ENCODE data around the gene TICAM1.
"Not testable (repeated sequence)": the region's sequence is repeated elsewhere in the genome, so short reads cannot be mapped to it uniquely, and the experiment has no call there.

TICAM1 gene

DNA sequence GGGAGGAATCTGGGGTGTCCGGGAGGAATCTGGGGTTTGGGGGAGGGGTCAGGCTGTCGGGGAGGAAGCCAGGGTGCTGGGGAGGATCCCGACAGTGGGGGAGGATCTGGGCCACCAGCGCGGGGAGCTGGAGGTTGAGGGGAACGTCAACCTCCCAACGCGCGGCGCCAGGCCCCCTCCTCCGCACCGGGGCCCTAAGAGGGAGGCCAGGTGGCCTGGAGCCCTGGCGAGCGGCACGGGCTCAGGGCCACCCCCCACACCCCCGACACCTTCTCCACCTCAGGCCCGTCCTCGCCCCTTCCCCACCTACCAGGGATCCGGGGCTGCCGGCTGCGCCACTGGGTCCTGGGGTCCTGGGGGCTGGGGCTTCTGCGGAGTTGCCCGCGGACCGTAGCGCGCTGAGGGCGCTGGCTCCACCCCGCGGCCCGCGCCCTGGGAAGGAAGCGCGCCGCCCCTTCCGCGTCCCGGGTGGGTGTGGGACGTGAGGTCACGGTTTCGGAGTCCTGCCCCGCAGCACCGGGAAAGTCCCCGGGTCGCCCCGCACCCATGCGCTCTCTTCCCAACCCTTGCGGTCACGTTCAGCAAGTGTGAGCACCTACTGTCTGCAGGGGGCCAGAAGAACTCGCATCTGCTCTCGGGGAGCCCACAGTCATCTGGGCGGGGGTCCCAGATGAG, at the start of gene TICAM1:
Gene TICAM1 (minus strand): TSS at position 409 of the 675 bp plus-strand sequence. CDS start 13,335 bp downstream, outside the sequence.
- DNase-seq (ENCODE audit: low read depth in 2 of 2), result peak; percentile 45 to 72

DNA sequence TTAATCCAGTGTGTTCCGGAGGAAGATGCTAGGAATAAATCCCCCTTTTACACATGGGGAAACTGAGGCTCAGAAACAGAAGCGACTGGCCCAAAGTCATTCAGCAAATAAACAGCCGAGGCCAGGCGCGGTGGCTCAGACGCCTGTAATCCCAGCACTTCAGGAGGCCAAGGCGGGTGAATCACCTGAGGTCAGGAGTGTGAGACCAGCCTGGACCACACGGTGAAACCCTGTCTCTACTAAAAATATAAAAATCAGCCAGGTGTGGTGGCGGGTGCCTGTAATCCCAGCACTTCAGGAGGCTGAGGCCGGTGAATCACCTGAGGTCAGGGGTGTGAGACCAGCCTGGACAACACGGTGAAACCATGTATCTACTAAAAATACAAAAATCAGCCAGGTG, 47.5 kb upstream of the TICAM1 start:
- DNase-seq (ENCODE audit: low read depth in 2 of 2), result no peak

DNA sequence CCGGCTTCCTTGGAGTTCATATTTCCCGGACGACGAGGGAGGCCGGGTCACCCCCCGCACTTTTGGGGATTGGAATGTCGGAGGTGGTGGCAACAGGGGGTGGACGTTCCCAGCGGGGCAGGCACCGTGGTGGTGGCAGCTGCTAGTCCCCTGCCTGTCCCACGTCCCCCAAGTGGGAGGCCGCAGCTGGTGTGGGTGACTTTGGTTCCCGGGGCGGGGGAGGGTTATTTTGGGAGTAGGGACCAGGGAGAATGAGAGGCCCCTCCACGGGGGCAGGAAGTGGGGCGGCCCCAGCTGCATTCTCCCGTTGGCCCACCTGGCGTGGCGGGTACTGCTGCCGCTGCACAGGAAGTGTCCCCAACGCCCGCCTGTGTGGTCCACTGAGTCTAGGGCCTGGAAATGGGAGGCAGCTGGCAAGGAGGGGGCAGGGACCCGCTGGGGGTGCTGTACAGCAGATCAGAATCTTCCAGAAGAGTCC, 47.0 kb upstream of the TICAM1 start:
- DNase-seq (ENCODE audit: low read depth in 2 of 2), result no peak

DNA sequence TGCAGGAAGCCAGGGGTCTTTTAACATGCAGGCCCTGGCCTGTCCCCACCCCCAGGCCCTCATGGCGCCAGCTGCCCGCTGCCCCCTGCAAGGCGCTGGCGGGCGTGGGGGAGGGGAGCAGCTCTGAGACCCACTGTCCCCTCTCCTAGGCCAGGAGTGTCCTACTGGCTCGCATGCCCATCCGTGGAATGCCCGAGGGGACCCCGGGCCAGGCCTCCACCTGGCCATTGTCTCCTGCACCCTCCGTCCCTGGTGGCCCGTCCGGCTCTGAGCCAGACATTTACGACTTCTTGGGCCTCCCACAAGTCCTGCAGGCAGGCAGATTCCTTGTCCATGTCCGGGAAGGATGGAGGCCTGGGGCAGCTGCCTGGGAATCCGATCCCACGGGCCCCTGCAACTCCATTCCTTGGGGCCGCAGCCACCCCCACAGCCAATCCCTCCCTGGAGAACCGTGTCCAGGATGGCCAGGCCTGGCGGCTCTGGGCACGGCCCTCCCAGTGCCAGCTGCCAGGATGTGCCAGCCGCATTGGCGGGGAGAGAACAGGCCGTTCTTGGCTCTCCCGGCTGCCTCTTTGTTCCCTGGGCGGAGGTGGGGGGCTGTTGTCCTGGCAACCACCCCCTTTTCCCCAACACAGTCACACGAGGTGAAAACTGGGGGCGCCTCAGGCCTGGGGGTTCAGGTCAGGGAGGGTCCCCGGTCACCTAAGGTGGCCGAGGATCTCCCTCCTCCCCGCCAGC, 46.4 kb upstream of the TICAM1 start:
- no peak for DNase-seq (ENCODE audit: low read depth in 2 of 2)

DNA sequence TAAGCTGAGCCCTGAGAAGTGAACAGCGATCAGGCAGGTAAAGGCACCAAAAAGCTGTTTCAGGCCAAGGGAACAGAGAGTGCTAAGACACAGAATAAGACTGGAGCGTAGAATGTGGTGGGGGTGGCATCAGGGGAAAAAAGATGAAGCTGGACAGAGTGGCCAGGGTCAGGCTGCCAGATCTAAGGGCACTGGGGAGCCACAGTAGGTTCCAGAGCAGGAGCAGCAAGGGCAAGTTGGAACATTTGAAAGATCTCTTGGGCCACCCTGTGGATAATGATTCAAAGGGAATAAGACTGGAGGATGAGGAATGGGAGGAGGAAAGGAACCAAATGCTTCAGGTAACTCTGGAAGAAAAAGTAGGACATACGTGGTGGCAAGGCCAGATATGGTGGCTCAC, 42.4 kb upstream of the TICAM1 start:
- no peak for DNase-seq (ENCODE audit: low read depth in 2 of 2)

DNA sequence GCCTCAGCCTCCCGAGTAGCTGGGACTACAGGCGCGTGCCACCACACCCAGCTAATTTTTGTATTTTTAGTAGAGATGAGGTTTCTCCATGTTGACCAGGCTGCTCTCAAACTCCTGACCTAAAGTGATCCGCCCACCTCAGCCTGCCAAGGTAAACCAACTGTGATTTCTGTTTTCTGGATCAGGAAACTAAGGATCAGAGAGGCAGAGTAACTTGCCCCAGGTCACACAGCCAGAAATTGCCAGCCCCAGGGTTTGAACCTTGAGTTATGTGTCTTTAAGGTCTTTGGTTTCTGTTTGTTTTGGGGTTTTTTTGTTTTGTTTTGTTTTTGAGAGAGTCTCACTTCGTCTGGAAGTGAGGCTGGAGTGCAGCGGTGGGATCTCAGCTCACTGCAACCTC, 40.2 kb upstream of the TICAM1 start:
- no peak for DNase-seq (ENCODE audit: low read depth in 2 of 2)

DNA sequence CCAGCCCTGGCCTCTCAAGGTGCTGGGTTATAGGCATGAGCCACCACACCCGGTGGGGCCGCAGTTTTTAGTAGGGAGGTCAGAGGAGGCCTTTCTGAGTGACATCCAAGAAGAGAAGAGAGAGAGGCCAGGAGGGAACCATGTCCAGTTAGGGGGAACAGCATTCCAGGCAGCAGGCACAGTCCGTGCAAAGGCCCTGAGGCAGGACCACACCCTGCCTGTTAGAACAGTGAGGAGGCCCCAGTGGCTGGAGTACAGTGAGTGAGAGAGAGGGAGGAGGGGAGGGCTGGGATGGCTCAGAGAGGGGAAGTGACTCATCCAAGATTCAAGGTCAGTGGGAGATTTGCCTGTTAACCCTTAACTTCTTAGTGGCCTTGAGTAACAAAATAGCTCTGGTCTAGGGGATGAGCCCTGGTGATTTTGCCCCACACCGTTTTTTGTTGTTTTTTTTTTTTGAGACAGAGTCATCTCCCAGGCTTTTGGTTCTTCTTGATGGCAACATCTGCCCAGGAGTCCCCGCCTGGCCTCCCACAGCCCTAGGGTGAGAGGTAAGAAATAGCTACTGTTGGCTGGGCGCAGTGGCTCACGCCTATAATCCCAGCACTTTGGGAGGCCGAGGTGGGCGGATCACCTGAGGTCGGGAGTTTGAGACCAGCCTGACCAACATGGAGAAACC, 38.7 kb upstream of the TICAM1 start:
- DNase-seq (ENCODE audit: low read depth in 2 of 2), result peak in 1 of 2 donors; percentile 23

DNA sequence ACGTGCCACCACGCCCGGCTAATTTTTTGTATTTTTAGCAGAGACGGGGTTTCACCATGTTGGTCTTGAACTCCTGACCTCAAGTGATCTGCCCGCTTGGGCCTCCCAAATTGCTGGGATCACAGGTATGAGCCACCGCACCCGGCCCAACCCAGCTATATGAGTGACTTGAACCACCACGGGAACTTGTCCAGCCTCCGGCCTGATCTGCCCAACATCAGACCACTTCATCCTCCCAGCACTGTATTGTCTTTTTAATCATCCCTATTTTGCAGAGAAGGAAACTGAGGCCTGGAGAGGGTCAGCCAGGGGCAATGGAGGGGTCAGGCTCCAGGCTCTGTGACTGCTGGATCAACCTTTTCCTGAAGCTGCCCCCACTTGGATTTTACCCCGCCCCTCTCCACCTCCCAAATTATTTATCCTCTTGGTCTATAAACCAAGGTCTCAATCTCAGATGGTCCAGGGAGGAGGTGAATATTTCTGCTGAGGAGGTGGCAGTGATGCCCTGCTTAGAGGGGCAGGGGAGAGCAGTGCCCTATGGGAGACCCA, 36.8 kb upstream of the TICAM1 start:
- DNase-seq (ENCODE audit: low read depth in 2 of 2), result no peak

DNA sequence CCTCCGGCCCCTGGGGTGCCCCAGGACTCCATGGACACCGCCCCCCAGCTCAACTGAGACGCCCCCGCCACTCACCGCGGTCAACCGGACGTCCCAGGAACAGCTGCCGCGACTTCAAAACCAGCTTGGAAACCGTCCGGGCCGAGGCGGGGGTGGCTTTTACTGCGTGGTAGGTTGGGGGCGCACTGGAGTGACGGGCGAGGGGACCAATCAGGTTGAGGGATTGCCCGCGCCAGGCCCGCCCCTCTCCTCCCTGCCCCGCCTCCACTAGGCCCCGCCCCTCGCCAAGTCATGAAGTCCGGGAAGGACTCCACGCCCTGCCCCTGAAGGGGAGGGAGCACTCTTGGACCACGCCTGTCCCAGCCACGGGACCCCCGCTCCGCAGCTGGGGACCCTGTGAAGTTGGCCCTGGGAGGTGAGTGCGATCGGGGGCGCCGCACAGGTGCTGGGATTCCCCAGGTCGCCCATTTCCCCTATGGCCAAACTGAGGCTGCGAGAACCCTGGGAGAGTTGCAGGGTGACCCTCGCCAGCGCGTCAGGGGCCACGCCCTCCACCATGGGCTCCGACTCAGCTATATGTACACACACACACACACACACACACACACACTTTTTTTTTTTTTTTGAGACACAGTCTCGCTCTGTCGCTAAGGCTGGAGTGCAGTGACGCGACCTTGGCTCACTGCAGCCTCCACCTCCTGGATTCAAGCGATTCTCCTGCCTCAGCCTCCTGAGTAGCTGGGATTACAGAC, 36.2 kb upstream of the TICAM1 start, which contains the start of gene PLIN3:
Gene PLIN3 (minus strand): TSS at position 134 of the 752 bp plus-strand sequence. CDS start 6,273 bp downstream, outside the sequence.
- DNase-seq (ENCODE audit: low read depth in 2 of 2), result peak; percentile 90 to 93

DNA sequence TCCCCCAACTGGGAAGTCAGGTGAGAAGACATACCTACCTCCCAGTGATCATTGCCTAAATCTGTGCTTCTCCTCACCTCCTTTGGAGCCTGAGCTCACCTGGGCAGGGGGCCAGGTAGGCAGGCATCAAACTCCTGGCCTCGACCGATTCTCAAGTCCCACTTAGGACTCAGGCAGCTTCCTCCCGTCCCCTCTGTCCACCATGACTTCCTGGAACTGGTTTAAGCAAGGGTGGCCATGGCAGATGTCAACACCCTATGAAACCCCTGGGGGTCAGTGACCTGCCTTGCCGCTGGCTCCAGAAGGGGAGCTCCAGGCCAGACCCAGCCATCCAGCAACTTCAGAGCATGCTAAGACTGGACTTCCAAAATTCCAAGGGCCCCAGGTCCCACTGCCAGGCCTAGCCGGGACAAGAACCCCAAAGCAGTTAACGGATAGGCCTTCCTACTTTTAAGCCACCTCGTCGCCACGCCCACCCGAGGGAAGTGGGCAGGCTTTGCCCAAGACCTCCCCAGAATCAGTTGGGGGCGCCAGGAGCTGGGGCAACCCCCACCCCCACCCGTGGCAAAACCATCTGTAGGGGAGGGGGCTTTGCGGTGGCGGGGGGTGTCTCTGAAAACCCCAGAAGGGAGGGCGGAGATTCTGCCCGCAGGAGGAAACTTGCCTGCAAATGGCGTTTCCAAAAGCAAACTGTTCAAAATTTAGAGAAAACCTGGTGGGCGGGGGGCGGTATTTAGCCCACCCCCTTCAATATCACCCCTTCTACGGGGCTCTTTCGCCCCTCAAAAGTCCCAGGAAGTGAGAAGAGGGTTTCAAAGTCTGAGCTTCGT, 35.3 kb upstream of the TICAM1 start:
- peak in 1 of 2 donors; percentile 31 for DNase-seq (ENCODE audit: low read depth in 2 of 2)

DNA sequence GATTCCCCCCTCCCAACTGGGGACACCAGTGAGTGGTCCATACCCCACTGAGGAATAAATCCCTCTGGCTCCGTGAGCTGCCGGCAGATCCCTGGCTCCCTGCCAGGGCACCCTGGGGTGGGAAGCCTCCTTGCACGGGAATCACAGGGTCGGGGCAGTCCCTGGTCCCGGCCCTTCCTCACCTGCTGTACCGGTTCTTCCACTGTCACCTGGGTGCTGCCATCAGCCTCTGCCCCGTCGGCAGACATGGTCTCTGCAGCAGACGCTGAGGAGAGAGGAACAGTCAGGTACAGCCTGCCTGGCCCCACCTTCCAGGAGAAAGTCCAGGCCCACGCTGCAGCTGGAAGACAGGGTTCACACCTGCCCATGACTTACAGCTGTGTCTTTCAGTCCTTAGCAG, 29.6 kb upstream of the TICAM1 start:
- no peak for DNase-seq (ENCODE audit: low read depth in 2 of 2)

DNA sequence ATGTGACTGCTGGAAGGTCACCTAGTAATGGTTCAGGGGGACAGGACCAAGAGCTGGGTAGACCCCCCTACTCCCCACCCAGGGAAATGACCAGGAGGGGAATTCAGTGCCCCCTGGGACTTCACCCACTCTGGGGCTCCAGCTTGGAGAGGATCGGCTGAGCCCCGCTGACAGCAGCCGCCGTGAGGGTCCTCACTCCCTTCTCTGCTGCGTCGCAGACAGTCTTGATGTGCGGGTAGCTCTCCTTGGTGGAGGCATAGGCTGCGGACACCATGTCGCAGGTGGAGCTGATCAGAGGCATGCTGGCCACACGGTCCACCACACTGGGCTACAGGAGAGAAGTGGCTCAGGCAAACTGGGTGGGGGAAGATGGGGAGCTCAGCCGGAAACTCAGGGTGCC, 28.2 kb upstream of the TICAM1 start:
- DNase-seq (ENCODE audit: low read depth in 2 of 2), result no peak

DNA sequence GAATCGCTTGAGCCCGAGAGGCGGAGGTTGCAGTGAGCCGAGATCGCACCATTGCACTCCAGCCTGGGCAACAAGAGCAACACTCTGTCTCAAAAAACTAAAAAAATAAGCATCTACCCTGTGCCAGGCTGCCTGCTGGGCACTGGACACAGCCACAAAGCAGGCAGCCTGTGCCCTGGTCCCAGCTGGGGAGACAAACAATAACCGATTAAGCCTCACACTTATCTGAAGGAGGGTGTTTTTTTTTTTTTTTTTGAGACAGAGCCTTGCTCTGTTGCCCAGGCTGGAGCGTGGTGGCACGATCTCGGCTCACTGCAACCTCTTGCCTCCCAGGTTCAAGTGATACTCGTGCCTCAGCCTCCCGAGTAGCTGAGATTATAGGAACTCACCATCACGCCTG, 25.0 kb upstream of the TICAM1 start:
- DNase-seq (ENCODE audit: low read depth in 2 of 2), result not testable (repeated sequence)

DNA sequence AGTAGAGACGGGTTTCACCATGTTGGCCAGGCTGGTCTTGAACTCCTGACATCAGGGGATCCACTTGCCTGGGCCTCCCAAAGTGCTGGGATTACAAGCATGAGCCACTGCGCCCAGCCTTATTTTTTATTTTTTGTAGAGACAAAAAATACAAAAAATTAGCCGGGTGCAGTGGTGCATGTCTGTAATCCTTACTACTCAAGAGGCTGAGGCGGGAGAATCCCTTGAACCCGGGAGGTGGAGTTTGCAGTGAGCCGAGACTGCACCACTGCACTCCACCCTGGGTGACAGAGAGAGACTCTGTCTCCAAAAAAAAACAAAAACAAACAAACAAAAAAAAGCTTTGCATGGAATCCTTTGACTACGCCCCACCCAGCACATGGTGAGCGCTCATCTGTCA, 22.0 kb upstream of the TICAM1 start:
- DNase-seq (ENCODE audit: low read depth in 2 of 2), result not testable (repeated sequence)

DNA sequence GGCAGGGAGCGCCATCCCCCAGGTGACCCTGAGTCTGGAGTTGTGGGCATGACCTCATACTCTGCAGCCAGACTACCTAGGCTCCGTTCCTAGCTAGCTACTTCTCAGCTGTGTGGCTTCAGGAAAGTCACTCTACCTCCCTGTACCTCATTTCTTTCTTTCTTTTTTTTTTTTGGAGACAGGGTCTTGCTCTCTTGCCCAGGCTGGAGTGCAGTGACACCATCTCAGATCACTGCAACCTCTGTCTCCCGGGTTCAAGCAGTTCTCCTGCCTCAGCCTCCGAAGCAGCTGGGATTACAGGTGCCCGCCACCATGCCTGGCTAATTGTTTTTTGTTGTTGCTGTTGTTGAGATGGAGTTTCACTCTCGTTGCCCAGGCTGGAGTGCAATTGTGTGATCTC, 21.0 kb upstream of the TICAM1 start:
- no peak for DNase-seq (ENCODE audit: low read depth in 2 of 2)

DNA sequence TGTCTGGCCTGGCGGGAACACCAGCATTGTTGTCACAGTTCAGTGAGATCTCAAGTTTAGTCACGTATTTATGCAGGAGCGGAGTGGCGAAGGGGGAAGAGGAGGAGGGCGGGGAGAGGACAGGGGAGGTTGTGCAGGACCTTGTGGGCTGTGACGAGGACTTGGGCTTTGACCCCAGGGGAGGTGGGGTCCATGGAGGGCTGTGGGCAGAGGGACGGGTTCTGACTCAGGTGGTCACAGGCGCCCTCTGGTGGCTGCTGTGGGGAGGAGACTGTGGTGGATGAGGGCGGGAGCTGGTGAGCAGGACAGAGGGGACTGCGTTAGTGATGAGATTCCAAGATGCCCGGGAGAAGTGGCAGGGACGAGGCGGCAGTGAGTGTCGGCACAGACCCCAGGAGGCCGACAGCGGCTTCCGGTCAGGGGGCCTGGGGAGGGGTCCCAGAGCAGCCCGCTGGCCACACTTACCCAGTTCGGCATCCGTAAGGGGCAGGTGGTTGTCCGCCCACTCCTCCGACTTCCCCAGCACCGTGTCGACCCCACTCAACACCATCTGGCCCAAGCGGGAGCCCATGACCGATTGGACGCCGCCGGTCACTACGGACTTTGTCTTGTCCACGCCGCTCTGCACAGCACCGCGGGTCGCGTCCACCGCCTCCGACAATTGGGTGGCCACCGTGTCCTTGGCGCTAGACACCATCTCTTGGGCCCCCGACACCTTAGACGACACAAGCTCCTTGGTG, 20.2 kb upstream of the TICAM1 start:
- peak; percentile 40 to 66 for DNase-seq (ENCODE audit: low read depth in 2 of 2)

DNA sequence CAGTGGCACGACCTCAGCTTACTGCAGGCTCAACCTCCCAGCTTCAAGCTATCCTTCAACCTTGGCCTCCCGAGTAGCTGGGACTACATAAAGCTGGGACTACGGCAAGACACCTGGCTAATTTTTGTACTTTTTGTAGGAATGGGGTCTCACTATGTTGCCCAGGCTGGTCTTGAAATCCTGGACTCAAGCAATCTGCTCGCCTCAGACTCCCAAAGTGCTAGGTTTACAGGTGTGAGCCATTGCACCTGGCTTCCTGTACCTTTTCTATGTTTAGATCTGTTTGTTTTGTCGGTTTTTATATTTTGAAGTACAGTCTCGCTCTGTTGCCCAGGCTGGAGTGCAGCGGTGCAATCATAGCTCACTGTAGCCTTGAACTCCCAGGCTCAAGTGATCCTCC, 17.5 kb upstream of the TICAM1 start:
- DNase-seq (ENCODE audit: low read depth in 2 of 2), result no peak

DNA sequence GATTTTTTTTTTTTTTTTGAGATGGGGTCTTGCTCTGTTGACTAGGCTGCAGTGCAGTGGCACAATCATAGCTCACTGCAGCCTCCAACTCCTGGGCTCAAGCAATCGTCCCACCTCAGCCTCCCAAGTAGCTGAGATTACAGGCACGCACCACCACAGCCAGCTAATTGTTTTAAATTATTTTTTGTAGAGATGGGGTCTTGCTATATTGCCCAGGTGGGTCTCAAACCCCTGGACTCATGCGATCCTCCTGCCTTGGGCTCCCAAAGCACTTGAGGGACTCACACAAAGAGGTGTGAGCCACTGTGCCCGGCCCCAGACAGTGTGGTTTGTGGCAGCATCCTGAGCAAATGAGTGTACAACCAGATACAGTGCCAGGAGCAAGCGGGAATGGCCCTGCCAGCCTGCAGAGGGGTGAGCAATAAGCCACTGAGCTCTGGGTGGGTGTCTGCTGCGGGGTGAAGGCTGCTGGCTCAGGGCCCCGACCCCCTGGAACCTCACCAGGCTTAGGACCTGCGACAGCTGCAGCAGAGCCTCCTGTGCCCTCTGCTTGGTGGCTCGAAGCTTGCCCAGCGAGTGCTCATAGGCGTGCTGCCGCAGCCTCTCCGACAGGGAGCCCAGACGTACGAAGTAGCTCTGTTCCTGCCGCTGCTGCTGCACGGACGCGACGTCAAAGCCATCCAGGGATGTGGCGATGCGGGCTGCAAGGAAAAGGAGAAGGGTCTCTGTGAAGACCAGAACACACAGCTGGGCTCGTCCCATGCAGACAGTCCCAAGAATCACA, 15.9 kb upstream of the TICAM1 start:
- DNase-seq (ENCODE audit: low read depth in 2 of 2), result no peak

DNA sequence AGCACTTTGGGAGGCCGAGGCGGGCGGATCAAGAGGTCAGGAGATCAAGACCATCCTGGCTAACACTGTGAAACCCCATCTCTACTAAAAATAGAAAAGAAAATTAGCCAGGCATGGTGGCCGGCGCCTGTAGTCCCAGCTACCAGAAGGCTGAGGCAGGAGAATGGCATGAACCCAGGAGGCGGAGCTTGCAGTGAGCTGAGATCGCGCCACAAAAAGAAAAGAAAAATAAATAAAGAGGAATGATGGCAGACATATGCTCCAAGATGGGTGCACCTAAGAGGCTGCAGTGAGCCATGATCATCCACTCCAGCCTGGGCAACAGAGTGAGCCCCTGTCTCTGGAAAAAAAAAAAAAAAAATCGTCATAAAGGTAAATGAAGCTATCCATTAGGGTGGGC, 14.5 kb upstream of the TICAM1 start:
- DNase-seq (ENCODE audit: low read depth in 2 of 2), result not testable (repeated sequence)
